Neural crest cell (in vitro differentiated cells): ENCODE data around the gene GAL3ST2. TPM values are rescaled to one million over a fixed set of nuclear protein-coding genes. Genes with fewer than 3 reads are reported as not detected.
"Not testable (repeated sequence)": the region's sequence is repeated elsewhere in the genome, so short reads cannot be mapped to it uniquely, and the experiment has no call there.

Experiments used
- DNase-seq: peaks from one replicate; pipeline ENCODE4 v3.0.0; 2021; ENCODE audit warnings: low read depth, mixed read lengths, low spot score
- H3K27ac Mint-ChIP-seq: one replicate; pipeline ENCODE4 v1.8.0; 2021; ENCODE audit warnings: mild to moderate bottlenecking, mixed read lengths; ENCODE audit not compliant: unreplicated experiment
- H3K27me3 Mint-ChIP-seq: 2 replicates; pipeline ENCODE4 v1.8.0; 2021; ENCODE audit warnings: low read depth, mild to moderate bottlenecking, mixed read lengths
- H3K36me3 Mint-ChIP-seq: 2 replicates; pipeline ENCODE4 v1.8.0; 2021; ENCODE audit warnings: low read depth, mild to moderate bottlenecking, mixed read lengths
- H3K4me1 Mint-ChIP-seq: 2 replicates; pipeline ENCODE4 v1.8.0; 2021; ENCODE audit warnings: mixed read lengths
- H3K4me3 Mint-ChIP-seq: one replicate; pipeline ENCODE4 v1.8.0; 2021; ENCODE audit warnings: mild to moderate bottlenecking, mixed read lengths
- H3K9me3 Mint-ChIP-seq: 2 replicates; pipeline ENCODE4 v1.8.0; 2021; ENCODE audit warnings: mixed read lengths
- CTCF ChIP-seq: fragments of 200-600 bp; sonication (generic); conservative IDR thresholded peaks from 2 replicates; pipeline ENCODE4 v1.5.0; 2021; ENCODE audit warnings: antibody characterized with exemption, mild to moderate bottlenecking
- total RNA-seq: library from RNA; stranded (reverse); gene quantifications from 2 replicates; pipeline ENCODE4 v1.2.1, GENCODE V29; 2021

Gene GAL3ST2
- total RNA-seq, 1 donor from 2014 or later, result 0.28 TPM

DNA sequence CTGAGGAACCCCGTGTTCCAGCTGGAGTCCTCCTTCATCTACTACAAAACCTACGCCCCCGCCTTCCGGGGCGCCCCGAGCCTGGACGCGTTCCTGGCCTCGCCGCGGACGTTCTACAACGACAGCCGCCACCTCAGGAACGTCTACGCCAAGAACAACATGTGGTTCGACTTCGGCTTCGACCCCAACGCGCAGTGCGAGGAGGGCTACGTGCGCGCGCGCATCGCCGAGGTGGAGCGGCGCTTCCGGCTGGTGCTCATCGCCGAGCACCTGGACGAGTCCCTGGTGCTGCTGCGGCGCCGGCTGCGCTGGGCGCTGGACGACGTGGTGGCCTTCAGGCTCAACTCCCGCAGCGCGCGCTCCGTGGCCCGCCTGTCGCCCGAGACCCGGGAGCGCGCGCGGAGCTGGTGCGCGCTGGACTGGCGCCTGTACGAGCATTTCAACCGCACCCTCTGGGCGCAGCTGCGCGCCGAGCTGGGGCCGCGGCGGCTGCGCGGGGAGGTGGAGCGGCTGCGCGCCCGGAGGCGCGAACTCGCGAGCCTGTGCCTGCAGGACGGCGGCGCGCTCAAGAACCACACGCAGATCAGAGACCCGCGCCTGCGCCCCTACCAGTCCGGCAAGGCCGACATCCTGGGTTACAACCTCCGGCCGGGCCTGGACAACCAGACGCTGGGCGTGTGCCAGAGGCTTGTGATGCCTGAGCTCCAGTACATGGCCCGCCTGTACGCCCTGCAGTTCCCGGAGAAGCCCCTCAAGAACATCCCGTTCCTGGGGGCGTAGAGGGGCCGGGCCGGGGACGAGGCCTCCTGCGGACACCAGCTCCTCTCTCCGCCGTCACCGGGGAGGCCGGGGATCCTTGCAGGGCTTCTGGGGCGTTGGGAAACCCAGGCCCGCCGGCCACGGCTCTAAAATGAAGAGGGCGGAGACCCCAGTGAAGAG, 27.0 kb downstream of the GAL3ST2 start:
- Mint-ChIP-seq H3K4me3 (no peak overlapping the region), H3K36me3 (no peaks in the 10 kb centered on the region), H3K27me3 (no peaks in the 10 kb centered on the region), H3K27ac (no peak overlapping the region), H3K4me1 (peaks cover 7% of the 10 kb centered on the region), H3K9me3 (no peaks in the 10 kb centered on the region)
- no peak for DNase-seq
- no peak for TF ChIP-seq CTCF

GRCh38 chr2:241804326-241805229, 28.0 kb downstream of the GAL3ST2 start:
- TF ChIP-seq CTCF, result no peak
- Mint-ChIP-seq H3K36me3 (no peaks in the 10 kb centered on the region), H3K27me3 (no peaks in the 10 kb centered on the region), H3K27ac (no peak overlapping the region), H3K4me3 (no peak overlapping the region), H3K4me1 (peaks cover 15% of the 10 kb centered on the region), H3K9me3 (no peaks in the 10 kb centered on the region)
- no peak for DNase-seq

DNA sequence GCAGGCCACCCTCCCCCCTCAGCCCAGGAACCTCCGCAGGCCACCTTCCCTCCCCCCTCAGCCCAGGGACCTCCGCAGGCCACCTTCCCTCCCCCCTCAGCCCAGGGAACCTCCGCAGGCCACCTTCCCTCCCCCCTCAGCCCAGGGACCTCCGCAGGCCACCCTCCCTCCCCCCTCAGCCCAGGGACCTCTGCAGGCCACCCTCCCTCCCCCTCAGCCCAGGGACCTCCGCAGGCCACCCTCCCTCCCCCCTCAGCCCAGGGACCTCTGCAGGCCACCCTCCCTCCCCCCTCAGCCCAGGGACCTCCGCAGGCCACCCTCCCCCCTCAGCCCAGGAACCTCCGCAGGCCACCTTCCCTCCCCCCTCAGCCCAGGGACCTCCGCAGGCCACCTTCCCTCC, 29.6 kb downstream of the GAL3ST2 start:
- H3K4me1 Mint-ChIP-seq, result peaks cover 15% of the 10 kb centered on the region
- DNase-seq, H3K9me3 Mint-ChIP-seq, H3K4me3 Mint-ChIP-seq, H3K27ac Mint-ChIP-seq, H3K27me3 Mint-ChIP-seq, H3K36me3 Mint-ChIP-seq: not testable (repeated sequence)

DNA sequence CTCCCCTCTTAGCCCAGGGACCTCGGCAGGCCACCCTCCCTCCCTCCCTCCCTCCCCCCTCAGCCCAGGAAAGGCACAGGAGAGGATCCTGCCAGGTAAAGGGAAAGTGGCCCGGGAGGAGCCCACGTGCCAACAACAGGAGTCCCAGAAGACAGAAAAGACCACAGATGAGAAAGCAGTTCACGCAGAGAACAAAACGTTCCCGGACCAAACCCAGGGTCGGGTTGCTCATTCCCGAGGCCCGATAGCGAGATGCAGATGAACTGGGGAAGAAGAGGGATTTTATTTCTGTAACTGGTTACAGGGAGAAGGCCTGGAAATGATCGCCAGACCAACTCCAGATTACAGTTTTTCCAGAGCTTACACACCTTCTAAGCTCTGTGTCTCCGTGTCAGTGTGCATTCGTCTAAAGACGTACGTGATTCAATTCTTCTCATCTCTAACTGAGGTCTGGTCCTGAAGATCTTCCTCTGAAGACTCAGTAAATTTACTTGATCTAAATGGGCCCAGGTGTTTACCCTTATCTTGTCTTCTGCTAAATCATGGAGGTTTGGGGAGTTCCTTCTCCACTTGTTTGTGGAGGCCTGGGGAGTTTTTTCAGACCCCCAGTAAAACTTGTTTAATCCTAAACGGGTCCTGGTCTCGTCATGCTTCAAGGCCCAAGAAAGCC, 31.6 kb downstream of the GAL3ST2 start:
- Mint-ChIP-seq H3K4me1 (peaks cover 15% of the 10 kb centered on the region), H3K36me3 (no peaks in the 10 kb centered on the region), H3K27me3 (no peaks in the 10 kb centered on the region), H3K27ac (peak overlapping the region; percentile 91), H3K9me3 (no peaks in the 10 kb centered on the region), H3K4me3 (peak overlapping the region; percentile 67)
- no peak for TF ChIP-seq CTCF
- no peak for DNase-seq

DNA sequence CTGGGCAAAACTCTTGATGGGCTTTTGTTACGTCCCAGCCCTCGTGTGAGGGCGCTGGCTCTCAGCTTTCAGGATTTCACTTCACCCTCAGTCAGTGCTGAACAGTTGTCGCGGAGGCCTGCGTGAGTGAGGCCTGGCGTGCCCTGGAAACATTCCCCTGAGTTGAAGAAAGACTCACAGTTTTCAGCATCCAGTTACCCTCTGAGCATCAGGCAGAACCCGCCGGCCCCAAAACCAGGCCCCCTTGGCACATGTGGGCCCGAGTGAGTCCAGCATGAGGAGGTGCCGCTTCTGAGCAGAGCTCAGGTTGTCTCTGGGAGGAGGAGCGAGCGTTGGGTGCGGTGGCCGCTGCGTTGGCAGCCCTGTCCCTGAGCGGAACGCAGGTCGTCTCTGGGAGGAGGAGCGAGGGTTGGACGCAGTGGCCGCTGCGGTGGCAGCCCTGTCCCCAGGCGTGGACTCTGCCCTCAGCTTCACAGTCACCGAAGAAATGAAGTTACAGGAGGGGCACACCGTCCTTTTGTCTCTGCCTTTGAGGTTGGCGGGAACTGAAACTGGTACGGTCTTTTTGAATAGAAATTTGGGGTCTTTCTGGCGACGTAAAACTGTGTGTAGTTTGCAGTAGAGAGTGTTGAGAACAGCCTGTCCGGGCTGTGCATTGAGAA, 32.2 kb downstream of the GAL3ST2 start, which contains the start of gene NEU4:
Gene NEU4 (plus strand): TSS at position 473 of the 662 bp plus-strand sequence. CDS start 5,292 bp downstream, outside the sequence.
- Mint-ChIP-seq H3K27ac (peak within 1 kb of the TSS; percentile 91), H3K4me1 (peaks cover 15% of the 10 kb centered on the region), H3K27me3 (no peaks in the 10 kb centered on the region), H3K36me3 (no peaks in the 10 kb centered on the region), H3K4me3 (peak within 1 kb of the TSS; percentile 67), H3K9me3 (no peaks in the 10 kb centered on the region)
- DNase-seq, result no peak
- no peak for TF ChIP-seq CTCF
